ENCODE measurements around the gene CCDC136.

Gene CCDC136

GRCh38 chr7:128774921-128775320 lies 16.8 kb upstream of the CCDC136 start:
- TF ChIP-seq CTCF (IDR thresholded peaks at IDR 0.05; ENCODE audit: insufficient read depth, low read length), result no peak
- no peak for TF ChIP-seq SPI1 (IDR thresholded peaks at IDR 0.05; ENCODE audit: borderline replicate concordance, low read depth)
- no peak for TF ChIP-seq GABPA (IDR thresholded peaks at IDR 0.05; ENCODE audit: low read depth)
- no peak for TF ChIP-seq REST (IDR thresholded peaks at IDR 0.05; ENCODE audit: insufficient replicate concordance, low read depth)
- no peak for TF ChIP-seq POLR2AphosphoS5 (IDR thresholded peaks at IDR 0.05; ENCODE audit: low read depth)
- Histone ChIP-seq H3K27me3 (ENCODE audit: insufficient read depth, poor library complexity, severe bottlenecking) (no peaks in the 10 kb centered on the region), H3K27ac (replicated peaks) (no peak overlapping the region), H3K4me3 (replicated peaks; ENCODE audit: insufficient read depth, low read length) (no peak overlapping the region)
- DNase-seq (ENCODE audit: low read depth in 1 of 2, low spot score in 1 of 2), result no peak

- DNase-seq (ENCODE audit: low read depth in 1 of 2, low spot score in 1 of 2), result no peak
- no peak within 1 kb of the TSS for H3K27ac ChIP-seq (replicated peaks)
These were observed 15.9 kb upstream of the CCDC136 start, which contains the start of gene OPN1SW for GRCh38 chr7:128775744-128776474. OPN1SW (minus strand) TSS chr7:128775794; CDS start chr7:128775781, 13 bp downstream.

More at GRCh38 chr7:128775744-128776474, 15.9 kb upstream of the CCDC136 start, which contains the start of gene OPN1SW:
- H3K4me3 ChIP-seq (replicated peaks; ENCODE audit: insufficient read depth, low read length), result no peak within 1 kb of the TSS
- no peaks in the 10 kb centered on the region for H3K27me3 ChIP-seq (ENCODE audit: insufficient read depth, poor library complexity, severe bottlenecking)
- TF ChIP-seq REST (IDR thresholded peaks at IDR 0.05; ENCODE audit: insufficient replicate concordance, low read depth) (no peak), CTCF (IDR thresholded peaks at IDR 0.05; ENCODE audit: insufficient read depth, low read length) (no peak), GABPA (IDR thresholded peaks at IDR 0.05; ENCODE audit: low read depth) (no peak), SPI1 (IDR thresholded peaks at IDR 0.05; ENCODE audit: borderline replicate concordance, low read depth) (no peak), POLR2AphosphoS5 (IDR thresholded peaks at IDR 0.05; ENCODE audit: low read depth) (no peak)

All from HL-60 (cell line).